SHP77 (cell line): Measurements from ENCODE around the gene LGALS8.
"Not testable (repeated sequence)": the region's sequence is repeated elsewhere in the genome, so short reads cannot be mapped to it uniquely, and the experiment has no call there.

Experiments
- DNase-seq, 2 experiments: peaks; one replicate each; lab custom pipeline; 2025; lab: John Stamatoyannopoulos, UW

The LGALS8 gene

GRCh38 chr1:236523704-236524141, at the start of gene LGALS8:
Gene LGALS8 (plus strand): TSS chr1:236523982. CDS start chr1:236526071, 2,089 bp downstream.
- DNase-seq = peak; percentile 73 to 84

GRCh38 chr1:236476019-236476418, 47.8 kb upstream of the LGALS8 start:
- DNase-seq = no peak

GRCh38 chr1:236480758-236481436, 42.9 kb upstream of the LGALS8 start:
- no peak for DNase-seq

GRCh38 chr1:236484310-236484971, 39.3 kb upstream of the LGALS8 start:
- no peak for DNase-seq

- no peak for DNase-seq
These were observed 37.3 kb upstream of the LGALS8 start for GRCh38 chr1:236486356-236487002.

- not testable (repeated sequence) for DNase-seq
These were observed 34.6 kb upstream of the LGALS8 start for GRCh38 chr1:236489161-236489560.

- DNase-seq = peak; percentile 31 to 37
These were observed 33.9 kb upstream of the LGALS8 start for GRCh38 chr1:236489710-236490377.

GRCh38 chr1:236491469-236492136, 32.2 kb upstream of the LGALS8 start:
- no peak for DNase-seq

- DNase-seq = no peak
These were observed 31.4 kb upstream of the LGALS8 start for GRCh38 chr1:236492378-236492777.

GRCh38 chr1:236494082-236494481, 29.7 kb upstream of the LGALS8 start:
- no peak for DNase-seq

- DNase-seq = no peak
These were observed 29.0 kb upstream of the LGALS8 start for GRCh38 chr1:236494586-236495466.

- peak; percentile 60 to 68 for DNase-seq
These were observed 28.2 kb upstream of the LGALS8 start for GRCh38 chr1:236495467-236496112.

GRCh38 chr1:236497908-236498307, 25.9 kb upstream of the LGALS8 start:
- no peak for DNase-seq

- no peak for DNase-seq
These were observed 22.7 kb upstream of the LGALS8 start for GRCh38 chr1:236501093-236501492.

GRCh38 chr1:236502579-236502971, 21.2 kb upstream of the LGALS8 start:
- DNase-seq = no peak

- peak in 1 of 2 experiments; percentile 25 for DNase-seq
These were observed 20.7 kb upstream of the LGALS8 start for GRCh38 chr1:236502972-236503639.

GRCh38 chr1:236504338-236504737, 19.4 kb upstream of the LGALS8 start:
- DNase-seq = not testable (repeated sequence)

- no peak for DNase-seq
These were observed 16.6 kb upstream of the LGALS8 start for GRCh38 chr1:236507022-236507700.

- DNase-seq = no peak
These were observed 15.2 kb upstream of the LGALS8 start for GRCh38 chr1:236508593-236509027.
